NK-92 (cell line): Measurements from ENCODE around the gene PHACTR3.

ENCODE experiments used
- DNase-seq: peaks from one replicate; lab custom pipeline; 2025; ENCODE audit not compliant: unreplicated experiment; lab: John Stamatoyannopoulos, UW

PHACTR3 gene

DNA sequence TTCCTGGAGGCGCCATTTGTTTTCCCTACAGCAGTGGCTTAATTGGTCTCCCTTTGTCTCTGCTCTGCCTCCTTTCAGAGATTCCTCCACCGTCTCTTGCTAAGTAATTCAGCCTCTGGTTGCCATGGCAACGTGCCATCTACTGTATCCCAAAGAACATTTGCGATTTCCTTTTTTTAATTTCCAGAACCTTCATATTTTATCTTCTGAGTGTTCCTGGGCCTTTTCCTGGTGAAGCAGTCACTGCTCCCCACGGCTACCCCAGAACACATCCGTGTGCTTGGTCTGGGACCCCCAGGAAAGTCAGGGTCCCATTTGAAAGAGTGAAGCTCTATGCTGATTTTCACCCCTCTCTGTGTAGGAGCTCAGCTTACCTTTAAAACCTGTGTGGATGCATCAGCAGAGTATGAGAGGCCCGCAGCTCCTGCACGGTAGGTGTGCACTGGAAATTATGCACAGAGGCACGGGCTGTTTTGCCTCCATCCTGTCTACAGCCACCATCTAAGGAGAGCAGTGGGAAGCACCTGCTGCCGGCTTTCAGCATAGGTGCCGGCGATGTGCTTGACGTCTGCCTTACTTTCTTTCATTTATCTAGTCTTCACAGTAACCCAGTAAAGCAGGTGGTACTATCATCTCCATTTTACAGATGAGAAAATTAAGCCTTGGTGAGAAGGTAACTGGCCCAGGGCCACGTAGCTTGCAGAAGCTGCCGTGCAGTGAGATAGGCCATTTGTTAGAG lies 206.3 kb downstream of the PHACTR3 start:
- DNase-seq = no peak

DNA sequence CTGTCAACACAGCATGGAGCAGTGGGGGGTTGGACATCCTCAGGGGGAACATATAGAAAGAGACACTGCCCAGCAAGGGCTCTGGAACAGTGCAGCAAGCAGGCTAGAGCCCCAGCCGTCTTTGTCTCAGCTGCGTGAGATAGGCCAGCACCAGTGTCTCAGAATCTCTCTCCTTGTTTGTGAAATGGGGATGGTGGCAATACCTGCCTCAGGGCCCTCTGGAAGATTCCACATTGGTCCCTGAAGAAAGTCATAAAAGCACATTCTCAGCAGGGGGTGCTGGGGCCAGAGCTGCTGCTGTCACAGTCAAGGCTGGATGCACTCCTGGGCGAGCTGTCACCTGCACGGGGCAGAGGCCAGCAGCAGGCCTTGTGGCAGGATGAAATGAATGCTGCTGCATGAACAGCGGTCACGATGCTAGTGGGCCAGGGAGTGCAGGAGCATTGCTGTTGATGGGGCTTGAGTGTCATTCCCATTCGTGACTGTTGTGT lies 207.4 kb downstream of the PHACTR3 start:
- no peak for DNase-seq

DNA sequence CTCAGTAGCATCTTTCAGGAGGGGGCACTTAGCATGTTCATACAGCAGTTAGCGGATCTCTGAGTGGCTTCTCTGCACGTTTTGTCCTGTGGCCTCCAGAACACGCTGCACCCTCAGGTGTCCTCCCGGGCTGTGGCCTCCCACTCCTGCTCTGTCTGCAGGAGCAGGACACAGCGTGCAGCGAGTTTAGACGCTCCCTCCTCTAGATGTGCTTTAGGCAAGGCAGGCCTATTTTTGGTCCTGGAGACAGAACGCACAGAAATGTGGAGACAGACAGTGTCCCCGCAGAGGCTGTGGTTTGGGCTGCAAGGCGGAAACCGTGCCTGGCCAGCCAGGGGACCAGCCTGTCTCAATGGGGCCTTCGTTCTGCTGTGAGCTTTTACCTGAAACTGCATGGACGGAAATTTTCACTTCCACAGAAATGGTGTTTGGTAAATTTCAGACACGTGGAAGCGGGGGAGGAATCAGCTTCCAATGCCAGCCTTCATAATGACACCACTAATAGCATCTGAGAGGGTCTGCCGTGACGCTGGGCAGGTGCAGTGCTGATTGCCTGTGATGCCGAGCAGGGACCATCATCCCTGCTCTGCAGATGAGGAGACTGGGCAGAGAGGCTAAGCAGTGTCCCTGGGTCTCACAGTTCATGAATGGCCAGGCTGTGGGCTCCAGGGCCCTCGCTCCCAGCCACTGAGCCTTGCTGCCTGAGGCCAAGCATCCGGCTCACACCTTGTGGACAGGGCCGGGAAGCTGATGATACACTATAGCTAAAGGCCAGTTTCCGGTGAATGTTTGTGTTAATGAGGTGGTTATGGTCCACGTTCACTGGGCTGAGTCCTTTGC lies 208.2 kb downstream of the PHACTR3 start:
- DNase-seq = no peak

DNA sequence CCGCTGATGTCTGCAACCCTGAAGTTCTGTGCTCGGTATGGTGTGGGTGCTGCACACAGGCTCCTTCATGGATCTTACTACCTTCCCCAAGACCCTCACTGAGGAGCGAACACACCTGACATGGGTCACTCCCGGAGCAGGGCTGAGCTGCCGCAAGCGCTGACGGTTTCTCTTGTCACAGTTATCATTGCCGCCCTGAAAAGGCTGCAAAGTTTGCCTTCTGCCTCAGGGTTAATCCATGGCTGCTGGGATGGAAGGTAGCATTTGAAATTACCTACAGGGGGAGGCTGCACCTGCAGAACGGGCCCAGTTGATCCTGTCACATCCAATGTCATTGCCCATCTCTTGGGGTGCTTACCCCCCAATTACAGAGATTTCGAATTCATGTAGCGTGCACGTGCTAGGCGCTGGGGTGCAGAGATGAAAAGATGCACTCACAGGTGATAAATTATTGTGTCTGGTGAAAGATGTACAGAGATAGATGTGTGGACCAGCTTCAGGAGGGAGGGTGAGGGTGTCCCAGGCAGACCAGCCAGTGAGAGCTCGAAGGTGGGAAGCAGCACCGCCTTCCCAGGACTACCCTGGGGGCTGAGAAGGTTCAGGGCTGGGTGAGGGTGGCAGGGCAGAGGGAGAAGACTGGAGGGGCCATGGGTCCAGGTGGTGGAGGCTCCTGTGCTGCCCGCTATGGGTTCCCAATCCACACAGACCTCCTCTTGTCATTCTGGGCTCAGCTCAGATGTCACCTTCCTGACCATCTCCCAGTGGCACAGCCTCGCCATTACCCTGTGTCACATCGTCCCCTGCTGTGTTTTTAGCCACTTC lies 209.0 kb downstream of the PHACTR3 start:
- no peak for DNase-seq

DNA sequence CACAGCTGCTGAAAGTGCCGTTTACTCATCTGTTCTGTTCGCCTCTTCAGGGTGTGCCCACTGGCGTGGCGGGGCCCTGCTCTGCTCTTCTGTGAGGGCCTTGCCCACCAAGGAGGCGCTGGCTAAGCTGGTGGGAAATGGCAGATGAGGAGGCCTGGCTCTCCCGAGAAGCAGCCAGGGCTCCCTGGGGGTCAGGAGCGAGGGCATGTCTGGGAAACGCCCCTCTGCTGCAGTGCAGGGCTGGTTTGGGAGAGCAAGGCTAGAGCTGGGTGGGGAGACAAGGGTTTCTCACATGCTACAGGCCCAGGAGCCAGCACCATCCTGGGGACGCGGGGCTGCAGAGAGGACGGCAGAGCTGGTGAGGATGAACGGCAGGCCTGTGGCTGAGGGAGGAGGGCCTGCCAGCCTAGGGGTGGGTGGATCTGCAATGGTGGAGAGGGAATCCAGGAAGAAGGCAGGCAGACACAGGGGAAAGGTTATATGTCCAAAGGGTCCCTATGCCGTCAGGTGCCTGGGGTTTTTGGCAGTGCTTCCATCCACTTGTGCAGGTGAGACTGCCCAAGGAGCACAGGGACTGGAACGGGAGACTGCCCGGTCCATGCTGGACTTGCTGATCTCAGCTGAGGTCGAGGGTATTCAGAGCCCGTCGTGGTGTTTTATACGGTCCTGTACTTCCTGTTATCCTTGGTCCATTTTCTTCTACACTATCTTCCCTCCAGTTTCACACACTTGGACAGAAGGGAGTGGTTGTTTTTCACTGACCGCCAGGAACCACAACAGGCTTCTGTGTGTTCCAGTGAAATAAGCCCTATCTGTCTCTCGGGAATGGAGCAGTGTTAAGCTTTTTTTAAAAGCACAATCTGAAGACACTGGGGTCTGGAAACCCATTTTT lies 209.9 kb downstream of the PHACTR3 start:
- DNase-seq = no peak

DNA sequence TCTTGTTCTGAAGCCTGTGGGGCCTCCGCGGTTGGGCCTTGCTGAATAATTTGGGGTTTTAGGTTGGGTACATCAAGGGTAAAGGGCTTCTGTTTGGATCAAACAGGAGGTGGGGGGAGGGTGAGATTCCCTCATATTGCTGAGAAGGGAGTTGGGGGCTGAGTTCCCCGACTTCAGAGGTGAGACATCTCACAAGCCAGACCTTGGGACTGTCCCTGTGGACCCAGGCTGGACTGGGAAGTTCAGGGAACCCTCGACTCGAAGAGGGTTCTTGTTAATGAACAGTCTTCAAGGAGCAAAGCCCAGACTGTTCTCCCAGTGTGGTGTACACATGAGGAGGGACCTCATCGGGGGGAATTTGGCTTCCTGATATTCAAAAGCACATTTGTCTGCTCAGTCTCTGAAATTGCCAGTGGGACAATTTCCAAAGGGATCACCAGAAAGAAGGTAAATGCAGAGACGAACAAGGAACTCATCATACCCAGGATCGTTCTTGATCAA lies 210.6 kb downstream of the PHACTR3 start:
- DNase-seq = no peak

DNA sequence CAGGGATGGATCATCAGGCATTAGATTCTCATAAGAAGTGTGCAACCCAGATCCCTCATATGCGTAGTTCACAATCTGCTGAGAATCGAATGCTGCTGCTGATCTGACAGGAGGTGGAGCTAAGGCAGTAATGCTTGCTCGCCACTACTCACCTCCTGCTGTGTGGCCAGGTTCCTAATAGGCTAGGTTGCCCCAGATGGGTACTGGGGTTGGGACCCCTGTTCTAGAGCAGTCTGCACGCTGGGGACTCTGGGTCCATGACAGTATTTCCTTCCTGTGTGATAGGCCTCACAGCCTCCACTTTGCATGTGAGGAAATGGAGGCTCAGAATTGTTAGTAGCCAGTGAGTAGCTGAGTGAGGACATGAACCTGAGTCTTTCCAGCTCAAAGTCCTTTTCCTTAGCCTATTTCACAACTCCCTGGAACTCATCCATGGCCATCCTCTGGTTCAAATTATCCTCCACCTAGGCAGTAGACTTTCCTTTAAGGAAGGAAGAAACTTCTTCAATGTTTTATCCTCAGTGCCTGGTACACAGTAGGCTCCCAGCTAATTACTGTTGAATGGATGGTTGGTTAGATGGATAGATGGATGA lies 211.9 kb downstream of the PHACTR3 start:
- DNase-seq = no peak

DNA sequence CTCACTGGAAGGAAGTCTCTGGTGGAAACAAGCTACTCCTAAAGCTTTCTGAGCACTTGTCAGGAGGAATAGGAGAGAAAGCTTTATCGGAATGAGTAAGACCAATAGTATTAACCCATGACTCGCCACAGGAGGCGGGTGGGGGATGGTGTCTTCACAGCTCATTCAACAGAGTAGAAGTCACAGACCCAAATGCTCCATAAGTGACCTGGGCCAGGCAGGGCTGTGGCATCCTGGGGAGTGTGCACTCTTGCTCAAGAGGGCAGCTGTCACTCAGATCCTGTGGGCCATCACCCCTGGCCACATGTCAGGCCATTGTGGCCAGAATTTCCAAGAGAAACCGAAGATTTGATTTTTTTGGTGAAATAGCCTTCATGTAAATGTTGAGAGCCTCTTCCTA lies 213.1 kb downstream of the PHACTR3 start:
- DNase-seq = no peak

DNA sequence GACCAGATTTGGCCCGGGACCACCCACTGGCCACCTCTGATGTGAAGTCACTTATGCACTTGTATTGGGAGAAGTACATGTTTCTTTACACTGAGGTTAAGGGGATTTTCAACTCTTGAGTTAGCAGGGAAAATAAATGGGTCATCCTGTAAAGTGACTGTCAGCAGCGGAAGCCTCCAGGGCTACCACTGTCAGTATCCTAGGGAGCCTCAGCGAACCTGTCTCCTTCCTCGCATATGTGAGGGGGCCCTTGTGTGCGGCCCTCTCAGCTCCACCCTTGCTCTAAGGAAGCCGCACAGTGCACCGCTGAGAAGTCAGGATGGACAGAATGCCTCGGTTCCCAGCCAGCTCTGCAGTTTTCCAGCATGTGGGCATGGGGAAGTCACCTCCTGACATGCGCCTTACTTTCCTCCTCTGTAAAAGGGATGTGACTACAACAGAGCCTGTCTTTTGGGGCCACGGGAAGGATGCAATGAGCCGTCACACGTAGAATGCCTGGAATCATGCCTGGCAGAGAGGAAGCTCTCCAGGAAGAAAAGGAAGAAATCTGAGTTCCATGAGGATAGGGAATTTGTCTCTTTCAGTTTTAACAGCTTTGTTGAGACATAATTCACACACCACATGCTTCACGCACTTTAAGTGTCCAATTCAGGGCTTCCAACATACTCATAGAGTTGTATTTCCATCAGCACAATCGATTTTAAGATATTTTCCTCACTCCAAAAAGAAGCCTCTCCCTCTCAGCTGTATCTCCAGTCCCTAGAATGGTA lies 213.7 kb downstream of the PHACTR3 start:
- DNase-seq = no peak

DNA sequence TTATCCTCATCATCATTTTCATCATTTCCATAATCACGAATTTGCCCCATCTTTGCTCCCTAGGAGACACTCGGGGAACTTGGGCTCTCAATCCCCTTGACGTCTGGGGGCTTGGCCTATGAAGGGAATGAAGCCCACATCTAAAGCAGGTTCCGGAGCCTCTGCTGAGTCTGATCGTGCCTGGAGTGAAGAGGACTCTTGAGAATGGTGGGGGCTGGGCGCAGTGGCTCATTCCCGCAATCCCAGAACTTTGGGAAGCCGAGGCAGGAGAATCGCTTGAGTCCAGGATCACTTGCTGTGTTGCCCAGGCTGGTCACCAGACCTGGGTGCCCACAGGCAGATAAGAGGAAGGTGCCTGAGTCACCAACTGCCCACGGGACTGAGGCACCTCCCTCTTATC lies 214.6 kb downstream of the PHACTR3 start:
- no peak for DNase-seq

DNA sequence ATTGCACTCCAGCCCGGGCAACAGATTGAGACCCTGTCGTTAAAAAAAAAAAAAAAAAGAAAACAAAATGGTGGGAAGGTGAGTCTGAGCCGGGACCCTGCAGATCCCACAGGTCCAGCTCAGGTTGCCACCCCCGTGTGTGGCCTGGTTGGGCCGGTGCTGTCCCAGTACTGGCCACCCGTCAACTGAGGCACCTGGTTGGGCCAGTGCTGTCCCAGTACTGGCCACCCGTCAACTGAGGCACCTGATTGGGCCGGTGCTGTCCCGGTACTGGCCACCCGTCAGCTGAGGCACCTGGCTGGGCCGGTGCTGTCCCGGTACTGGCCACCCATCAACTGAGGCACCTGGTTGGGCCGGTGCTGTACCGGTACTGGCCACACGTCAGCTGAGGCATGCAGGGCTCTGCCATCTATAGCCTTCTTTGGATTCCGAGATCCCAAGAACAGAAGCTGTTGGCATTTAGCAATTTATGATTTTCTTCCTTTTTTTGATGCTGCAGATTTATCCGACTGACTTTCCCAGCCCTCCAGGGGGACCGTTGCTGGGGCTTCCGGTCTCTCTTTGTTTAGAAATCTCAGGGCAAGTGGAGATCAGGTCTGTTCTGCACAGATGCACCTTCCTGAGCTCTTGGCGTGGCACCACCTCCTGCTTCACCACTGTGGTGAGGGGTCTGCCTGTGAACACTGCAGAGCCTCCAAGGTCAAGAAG lies 215.3 kb downstream of the PHACTR3 start:
- no peak for DNase-seq

DNA sequence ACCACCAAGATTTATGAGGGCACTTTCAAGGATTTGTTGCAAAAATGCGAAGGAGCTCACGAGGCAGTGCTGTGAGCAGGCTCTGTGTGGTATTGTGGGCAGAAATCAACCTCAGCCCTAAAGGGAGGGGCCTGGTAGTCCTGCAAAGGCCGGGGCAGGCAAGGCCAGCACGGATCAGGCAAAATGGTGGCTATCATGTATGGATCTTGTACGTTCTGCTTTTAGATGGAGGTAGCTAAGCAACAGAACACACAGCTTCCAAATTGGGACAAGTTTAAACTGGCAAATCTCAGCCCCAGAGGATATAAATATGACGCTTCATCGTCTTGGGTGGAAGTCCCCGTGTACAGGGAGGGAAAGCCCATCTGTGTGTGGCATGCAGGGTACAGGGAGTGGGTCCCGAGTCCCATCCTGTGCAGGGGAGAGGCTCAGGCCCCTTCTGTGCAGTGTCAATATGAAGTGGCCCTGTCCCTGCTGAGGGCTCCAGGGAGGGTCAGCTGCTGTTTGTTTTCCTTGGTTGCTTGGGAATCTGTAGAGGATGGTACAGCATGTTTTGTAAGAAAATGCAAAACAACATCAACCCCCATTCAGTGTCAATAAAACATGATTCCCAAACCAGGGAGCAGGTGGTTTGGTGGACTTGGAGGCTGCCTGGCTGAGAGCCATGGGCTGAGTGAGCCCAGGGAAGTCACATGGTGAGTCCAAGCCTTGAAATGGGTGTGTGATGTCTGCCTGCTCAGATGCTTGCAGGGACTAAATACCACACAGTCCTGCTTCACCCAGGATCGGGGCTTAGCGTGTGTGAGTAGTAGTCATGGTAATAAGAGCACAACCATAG lies 216.1 kb downstream of the PHACTR3 start:
- no peak for DNase-seq

DNA sequence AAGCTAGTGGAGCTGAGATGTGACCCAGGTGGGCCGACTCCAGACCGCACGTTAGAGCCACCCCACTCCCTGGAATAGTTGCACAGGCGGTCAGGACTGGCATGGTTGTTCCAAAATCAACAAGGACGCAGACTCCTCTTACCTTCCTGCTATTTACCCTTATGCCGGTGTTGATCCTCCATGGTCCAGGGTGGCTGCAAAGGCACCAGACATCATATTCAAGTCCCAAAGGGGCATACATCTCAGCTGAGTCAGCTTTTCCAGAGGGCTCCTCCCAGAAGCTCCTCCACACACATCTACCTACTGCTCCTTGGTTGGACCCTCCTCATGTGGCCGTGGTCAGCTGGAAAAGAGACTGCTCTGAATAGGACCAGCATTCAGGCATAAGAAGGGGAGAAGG lies 216.9 kb downstream of the PHACTR3 start:
- no peak for DNase-seq

DNA sequence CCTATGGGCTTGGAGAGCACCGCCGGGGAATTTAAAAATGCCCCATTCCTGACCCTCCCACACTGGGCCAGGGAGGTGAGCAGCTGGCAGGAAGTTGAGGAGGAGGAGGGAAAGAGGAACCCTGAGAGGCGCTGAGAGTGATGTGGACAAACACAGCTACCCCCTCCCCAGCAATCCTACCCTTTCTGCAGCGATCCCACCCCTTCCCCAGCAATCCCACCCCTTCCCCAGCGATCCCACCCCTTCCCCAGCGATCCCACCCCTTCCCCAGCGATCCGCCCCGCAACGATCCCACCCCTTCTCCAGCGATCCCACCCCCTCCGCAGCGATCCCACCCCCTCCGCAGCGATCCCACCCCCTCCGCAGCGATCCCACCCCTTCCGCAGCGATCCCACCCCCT lies 217.4 kb downstream of the PHACTR3 start:
- no peak for DNase-seq

DNA sequence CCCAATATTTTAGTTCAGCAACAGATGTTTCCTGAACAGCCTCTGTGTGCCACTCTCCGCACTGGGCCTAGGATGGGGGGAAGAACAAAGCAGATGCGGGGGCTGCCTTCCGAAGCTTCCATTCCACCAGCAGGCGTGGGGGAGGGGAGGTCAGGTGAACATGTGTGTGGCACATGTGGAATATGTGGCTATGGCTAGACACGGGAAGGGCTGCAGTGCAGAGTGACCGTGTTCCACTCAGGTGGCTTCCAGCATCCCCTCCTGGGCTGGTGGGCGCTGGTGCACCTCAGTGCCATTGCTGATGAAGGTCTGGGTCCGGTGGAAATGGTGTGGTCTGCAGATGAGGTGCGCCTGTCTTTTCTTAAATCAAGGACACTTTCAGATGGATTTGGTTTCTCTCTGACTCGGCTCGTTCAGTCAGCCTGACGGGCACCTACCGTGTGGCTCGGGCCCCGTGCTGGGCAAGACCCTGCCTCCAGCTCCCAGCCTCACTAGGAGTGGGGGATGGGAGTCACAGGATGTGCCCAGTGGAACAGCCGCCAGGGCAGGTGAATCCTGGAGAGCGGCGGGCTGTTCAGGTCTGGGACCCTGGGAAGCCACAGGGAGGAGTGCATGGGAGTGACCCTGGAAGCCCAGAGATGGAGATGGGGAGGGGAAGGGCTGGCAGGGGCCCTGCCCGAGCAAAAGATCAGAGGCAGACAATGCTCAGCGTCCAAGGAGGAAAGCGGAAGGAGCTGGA lies 218.1 kb downstream of the PHACTR3 start:
- no peak for DNase-seq

DNA sequence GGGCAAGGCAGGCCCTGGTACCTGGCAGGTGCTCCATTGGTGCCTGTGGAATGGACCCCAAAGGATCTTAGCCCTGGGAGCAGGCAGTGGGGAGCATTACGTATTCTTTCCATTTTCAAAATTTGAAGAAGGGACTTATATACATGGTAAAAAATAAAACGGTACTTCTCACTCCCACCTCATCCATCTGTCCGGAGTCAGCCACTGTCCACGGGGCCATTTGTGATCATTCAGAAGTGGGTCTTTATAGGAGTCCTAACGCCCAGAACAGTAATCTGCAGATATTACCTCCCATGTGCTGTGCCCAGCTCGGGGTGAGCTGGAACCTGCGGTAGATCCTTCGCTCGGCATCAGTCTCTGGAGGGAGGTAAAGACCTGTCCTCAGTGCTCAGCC lies 218.7 kb downstream of the PHACTR3 start:
- no peak for DNase-seq
